ENCODE results near the gene IL9.
A peak's percentile ranks its signal among the peaks of the same experiment; 100 is the strongest.

IL9 gene

GRCh38 chr5:135890867-135891266 lies 4.8 kb downstream of the IL9 start:
- DNase-seq = no peak

- no peak for DNase-seq
Observed at GRCh38 chr5:135890296-135890695, 5.3 kb downstream of the IL9 start.

DNA sequence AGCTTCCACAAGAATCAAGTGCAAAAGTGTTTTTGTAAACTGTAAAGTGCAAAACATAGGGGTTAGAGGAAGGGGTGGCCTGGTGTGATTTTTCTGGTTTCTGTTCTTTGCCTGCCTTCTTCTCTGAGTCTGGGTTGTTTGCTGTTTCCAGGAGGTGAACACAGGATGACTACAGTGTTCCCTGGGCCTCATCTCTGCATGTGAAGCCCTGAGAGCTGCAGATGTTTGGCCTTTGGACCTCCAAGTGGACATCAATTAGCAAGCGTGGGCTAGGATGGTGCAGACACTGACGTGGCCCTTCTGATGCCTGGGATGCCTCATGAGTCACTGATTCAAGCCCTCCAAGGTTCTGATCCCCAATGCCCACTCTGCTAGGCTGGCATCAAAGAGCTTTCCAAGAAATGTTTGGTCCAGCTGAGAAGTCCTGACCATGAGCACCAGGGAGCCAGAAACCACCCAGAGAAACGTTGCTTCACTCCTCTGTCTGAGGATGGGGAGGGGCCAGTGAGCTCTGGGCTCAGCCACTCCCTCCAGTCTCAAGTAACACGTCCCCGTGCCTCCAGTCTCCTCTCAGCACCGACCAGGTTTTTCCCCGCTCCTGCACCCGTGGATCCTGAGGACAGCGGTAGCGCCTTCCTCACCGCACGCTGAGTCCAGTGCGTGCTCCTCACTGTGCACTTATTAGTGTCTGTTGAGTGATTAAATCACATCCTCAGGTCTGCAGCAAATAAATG lies 7.6 kb downstream of the IL9 start:
- peak; percentile 29 for DNase-seq

GRCh38 chr5:135887447-135887864 lies 8.2 kb downstream of the IL9 start:
- DNase-seq = peak; percentile 81

GRCh38 chr5:135886136-135886535 lies 9.5 kb downstream of the IL9 start:
- DNase-seq = no peak

- no peak for DNase-seq
Observed at GRCh38 chr5:135885031-135885430, 10.6 kb downstream of the IL9 start.

DNA sequence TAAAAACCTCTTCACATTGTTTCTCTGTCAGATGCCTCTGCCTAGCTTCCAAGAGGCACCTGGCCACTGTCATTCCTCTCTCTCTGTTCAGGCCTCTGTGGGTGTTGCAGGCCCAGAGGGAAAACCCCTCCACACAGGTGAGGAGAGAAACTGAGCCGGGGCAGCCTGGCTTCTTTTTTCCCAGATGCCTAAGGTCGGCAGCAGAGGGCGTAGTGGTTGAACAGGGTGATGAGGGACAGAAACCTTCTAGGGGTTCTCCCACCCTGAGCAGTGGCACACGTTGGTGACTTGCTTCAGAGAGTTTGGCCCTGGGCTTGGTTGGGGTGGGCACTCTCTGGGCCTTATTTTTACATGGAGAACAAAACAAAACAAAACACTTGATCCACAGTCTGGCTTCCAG lies 12.2 kb downstream of the IL9 start:
- DNase-seq = peak; percentile 14

DNA sequence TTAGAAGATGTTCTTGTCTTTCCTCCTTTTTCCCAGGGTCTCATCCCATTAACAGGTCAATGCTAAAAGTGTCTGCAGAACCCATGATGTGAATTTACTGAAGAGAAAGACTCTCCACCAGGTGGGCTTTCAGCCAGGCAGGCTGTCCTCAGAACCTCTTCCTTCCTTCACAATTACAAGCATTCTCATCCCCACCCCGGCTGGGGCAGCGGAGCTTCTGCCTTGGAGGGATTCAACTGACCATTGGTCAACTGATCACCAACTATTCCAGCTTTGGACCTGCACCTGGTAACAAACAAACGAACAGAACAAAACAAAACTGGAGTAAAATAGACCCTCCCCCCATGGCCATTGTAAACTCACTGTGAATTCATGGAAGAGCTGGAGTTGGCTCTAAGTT lies 12.6 kb downstream of the IL9 start:
- DNase-seq = no peak

DNA sequence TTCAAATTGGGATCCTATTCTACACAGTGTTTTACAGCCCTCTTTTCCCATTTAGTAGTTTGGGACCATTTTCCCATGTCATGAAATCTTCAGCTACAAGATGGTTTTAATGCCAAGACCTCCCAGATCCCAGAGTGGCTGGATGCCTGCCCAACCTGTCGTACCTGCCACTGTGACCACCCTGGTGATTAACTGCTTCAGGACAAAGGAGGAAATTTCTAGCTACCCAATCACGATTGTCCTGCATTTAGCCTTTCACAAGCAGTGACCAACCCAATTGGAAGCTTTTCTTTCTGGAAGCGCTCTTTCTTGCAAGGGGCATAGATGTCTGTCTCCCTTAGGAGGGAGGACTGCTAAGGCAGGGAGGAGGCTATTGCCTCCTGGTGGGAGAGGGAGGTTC lies 13.8 kb downstream of the IL9 start:
- DNase-seq = no peak

DNA sequence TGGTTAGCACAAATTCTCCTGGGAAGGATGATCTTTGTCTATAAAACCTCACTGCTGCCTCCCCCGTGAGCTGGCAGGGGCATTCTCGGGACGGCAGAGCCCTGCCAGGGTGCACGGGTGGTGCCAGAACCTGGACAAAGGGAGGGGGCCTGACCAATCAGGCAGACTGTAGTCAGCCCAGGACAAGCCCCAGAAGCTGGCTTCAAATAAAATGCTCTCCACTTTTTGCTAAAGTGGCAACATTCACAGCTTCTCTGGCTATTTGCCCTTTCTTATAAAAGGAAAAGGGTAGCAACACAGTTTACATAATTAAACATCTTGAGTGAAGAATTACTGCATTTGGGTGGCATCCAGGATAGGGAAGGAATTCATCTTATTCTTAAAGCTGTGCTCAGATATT lies 14.4 kb downstream of the IL9 start:
- no peak for DNase-seq

- DNase-seq = no peak
Observed at GRCh38 chr5:135880801-135881200, 14.8 kb downstream of the IL9 start.

DNA sequence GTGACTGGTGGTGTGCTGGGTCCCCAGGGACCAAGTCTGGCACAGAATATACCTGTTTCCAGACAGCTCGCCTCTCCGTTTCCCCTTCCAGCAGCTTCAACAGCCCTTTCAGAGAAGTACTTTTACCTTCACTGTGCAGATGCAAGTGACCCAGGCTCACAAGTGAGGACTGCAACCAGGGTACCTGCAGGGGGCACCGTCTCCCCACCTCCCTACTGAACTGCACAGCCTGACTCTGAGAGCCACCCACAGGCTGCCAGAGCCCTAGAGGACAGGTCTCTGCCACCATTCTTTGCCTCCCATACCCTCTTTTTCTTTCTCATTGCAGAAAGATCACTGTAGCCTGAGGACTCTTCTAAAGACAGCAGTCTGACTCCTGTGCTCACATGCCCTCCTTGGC lies 15.4 kb downstream of the IL9 start:
- DNase-seq = peak; percentile 25

DNA sequence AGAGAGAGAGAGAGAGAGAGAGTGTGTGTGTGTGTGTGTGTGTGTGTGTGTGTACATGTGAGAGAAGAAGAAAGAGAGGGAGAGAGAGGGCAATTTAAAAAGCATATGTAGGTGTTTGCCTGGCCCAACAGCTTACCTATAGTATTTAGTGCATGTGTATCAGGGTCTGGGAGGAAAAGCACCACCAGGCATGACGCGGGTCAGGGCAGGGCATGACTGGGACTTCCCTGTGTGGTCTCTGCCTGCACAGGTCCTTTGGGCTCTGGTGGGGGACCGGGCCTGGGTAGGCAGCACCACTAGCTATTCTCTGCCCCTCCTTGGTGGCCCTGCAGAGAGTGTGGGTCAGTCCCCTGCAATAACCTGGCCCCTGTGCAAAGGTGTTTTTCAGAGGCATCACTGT lies 16.1 kb downstream of the IL9 start:
- DNase-seq = no peak

- no peak for DNase-seq
Observed at GRCh38 chr5:135878156-135878620, 17.5 kb downstream of the IL9 start.

- no peak for DNase-seq
Observed at GRCh38 chr5:135877570-135878155, 18.0 kb downstream of the IL9 start.

- DNase-seq = no peak
Observed at GRCh38 chr5:135876146-135876545, 19.5 kb downstream of the IL9 start.

DNA sequence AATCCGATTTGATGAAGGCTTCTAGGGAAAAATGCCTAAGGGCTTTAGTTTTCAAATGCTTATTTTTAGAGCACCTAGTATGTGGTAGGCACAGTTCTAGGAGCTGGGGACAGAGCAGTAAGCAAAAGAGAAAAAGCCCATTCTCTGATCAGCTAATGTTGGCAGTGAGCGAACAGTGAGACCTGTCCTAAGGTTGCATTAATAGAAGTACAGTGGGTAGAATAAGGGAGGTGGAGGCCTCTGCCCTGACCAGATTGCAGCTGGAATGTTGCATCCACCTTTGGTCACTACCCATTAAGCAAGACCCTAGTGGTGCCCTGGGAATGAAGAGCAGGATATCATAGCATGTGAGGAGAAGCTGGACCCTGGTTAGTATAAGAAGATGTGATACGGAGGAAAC lies 20.1 kb downstream of the IL9 start:
- no peak for DNase-seq

- DNase-seq = no peak
Observed at GRCh38 chr5:135874461-135874860, 21.2 kb downstream of the IL9 start.

DNA sequence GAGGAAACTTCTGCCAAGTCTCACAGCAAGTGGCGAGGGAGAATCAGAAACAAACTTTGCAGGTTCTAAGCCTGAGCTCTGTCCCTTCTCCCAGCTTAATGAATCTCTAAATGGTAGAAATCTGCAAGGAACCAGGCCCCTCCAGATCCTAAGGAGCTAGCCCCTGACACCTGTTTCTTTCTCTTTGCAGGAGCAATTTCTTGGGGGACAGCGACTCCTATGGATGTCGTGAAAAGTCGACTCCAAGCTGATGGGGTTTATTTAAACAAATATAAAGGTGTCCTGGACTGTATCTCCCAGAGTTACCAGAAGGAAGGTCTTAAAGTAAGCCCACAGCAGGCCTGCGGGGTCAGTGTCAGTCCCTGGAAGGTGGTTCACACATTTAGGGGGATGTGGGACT lies 21.8 kb downstream of the IL9 start:
- DNase-seq = peak; percentile 7

GRCh38 chr5:135871268-135871915 lies 24.2 kb downstream of the IL9 start:
- no peak for DNase-seq

GRCh38 chr5:135869935-135870334 lies 25.7 kb downstream of the IL9 start:
- no peak for DNase-seq

- no peak for DNase-seq
Observed at GRCh38 chr5:135869276-135869675, 26.4 kb downstream of the IL9 start.

DNA sequence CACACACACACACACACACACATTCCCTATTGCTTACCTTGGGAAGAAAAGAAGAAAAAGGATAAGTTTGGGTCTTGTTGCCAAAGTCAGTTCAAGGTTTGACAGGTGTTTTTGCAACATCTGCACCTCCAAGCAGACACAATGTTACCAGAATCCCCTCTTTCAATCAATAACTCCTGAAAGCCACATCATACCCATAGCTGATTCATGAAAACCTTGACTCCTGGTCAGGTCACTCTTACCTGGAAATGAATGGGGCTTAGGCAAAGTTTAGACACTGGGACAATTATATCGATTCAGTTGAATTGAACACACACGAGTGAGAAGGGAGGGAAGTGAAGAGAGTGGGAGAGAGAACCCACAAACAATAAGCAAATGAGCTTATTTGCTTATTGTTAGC lies 27.0 kb downstream of the IL9 start:
- DNase-seq = no peak

- no peak for DNase-seq
Observed at GRCh38 chr5:135867599-135867998, 28.0 kb downstream of the IL9 start.
